ENCODE measurements around the gene TOX2. TPM values are rescaled to one million over a fixed set of nuclear protein-coding genes. Genes with fewer than 3 reads are reported as not detected.

TOX2 gene
- total RNA-seq, 1 experiment from 2014 or later: not detected

DNA sequence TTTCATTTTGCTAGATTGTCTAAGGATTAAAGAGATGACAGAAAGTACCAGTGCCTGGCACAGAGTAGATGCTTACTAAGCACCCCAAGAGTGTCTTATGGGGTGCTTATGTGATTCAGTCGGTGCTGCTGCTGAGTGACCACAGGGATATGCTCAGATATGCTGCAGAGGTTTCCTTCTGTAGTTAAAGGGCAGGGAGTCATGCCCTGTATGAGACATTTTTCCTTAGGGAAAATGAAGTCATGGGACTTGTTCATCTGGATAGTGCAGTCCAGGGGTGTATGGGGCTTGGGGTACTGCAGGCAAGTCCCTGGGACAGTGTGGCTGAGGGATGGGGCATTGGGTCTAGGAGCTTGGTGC is 25.1 kb downstream of the TOX2 start:
- no peaks in the 10 kb centered on the region for H3K36me3 Mint-ChIP-seq (ENCODE audit: insufficient read depth, unreplicated experiment)
- no peak for DNase-seq
- no peak overlapping the region for H3K27ac Mint-ChIP-seq (ENCODE audit: unreplicated experiment)
- BruUV-seq (replicated peaks): no TSS peak
- CTCF ChIA-PET: no interaction called here
- H3K4me3 Mint-ChIP-seq (ENCODE audit: unreplicated experiment): no peak overlapping the region
- Histone ChIP-seq H3K4me3 (ENCODE audit: low read depth, low read length) (no peak overlapping the region), H3K36me3 (ENCODE audit: control insufficient read depth, insufficient read depth, low read length) (no peaks in the 10 kb centered on the region), H3K4me1 (no peaks in the 10 kb centered on the region), H3K9me3 (no peaks in the 10 kb centered on the region), H3K27me3 (replicated peaks; ENCODE audit: control insufficient read depth, insufficient read depth, low read length) (peaks cover 2% of the 10 kb centered on the region)
- no peaks in the 10 kb centered on the region for H3K4me1 Mint-ChIP-seq (ENCODE audit: low read depth, unreplicated experiment)
- intact Hi-C loops (cut with micrococcal nuclease; ENCODE audit: unreplicated experiment): no loop called here
- H3K9me3 Mint-ChIP-seq (ENCODE audit: unreplicated experiment): no peaks in the 10 kb centered on the region
- H3K27me3 Mint-ChIP-seq (ENCODE audit: insufficient read depth, unreplicated experiment): peaks cover 14% of the 10 kb centered on the region
- POLR2A ChIA-PET: no interaction called here
- TF ChIP-seq CTCF (IDR thresholded peaks at IDR 0.05; ENCODE audit: insufficient read depth in 1 of 2, low read depth in 1 of 2, low read length in 1 of 2, severe bottlenecking in 1 of 2, unreplicated experiment in 1 of 2): no peak

DNA sequence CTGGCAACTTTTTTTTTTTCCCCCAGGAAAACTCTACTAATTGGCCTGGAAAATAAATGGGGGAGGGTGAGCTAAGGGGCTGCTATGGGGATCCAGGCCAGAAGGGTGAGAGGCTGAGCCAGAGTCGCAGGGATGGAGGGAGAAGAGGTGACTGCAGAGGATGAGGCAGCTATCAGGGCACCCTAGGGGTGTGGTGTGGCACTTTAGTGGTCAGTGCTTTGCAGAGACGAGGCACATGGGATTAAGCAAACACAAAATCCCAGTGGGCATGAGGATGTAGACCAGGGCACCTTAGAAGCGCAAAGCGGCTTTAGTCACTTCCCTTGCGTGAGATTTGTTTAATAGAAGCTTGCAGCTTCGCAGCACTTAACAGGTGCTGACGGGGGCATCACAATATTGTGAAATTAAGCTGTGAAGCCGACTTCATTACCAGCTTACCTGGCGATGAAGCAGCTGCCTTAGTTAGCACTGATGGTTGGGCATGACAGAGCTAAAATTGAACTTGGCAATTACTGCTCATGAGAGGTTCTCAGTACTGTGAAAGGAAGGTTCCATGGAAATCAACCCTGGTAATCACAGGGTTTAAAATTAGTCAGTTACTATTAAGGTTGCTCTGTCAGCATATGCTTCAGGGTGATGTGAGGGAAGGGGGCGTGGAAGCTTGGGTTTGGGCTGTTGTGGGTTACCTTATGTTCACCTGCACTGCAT is 26.0 kb downstream of the TOX2 start:
- intact Hi-C loops (cut with micrococcal nuclease; ENCODE audit: unreplicated experiment): no loop called here
- Histone ChIP-seq H3K4me3 (ENCODE audit: low read depth, low read length) (no peak overlapping the region), H3K36me3 (ENCODE audit: control insufficient read depth, insufficient read depth, low read length) (no peaks in the 10 kb centered on the region), H3K27me3 (replicated peaks; ENCODE audit: control insufficient read depth, insufficient read depth, low read length) (peaks cover 2% of the 10 kb centered on the region; the same call in 1 of the 2 replicates), H3K4me1 (no peaks in the 10 kb centered on the region), H3K9me3 (no peaks in the 10 kb centered on the region)
- no peaks in the 10 kb centered on the region for H3K4me1 Mint-ChIP-seq (ENCODE audit: low read depth, unreplicated experiment)
- TF ChIP-seq CTCF (IDR thresholded peaks at IDR 0.05; ENCODE audit: insufficient read depth in 1 of 2, low read depth in 1 of 2, low read length in 1 of 2, severe bottlenecking in 1 of 2, unreplicated experiment in 1 of 2): no peak
- no TSS peak for BruUV-seq (replicated peaks)
- H3K4me3 Mint-ChIP-seq (ENCODE audit: unreplicated experiment): no peak overlapping the region
- CTCF ChIA-PET: interaction anchor here (0.7 kb wide), 1 partner anchor 92 kb away, joined by 5 read pairs; no protein-coding TSS in a partner anchor
- no peaks in the 10 kb centered on the region for H3K36me3 Mint-ChIP-seq (ENCODE audit: insufficient read depth, unreplicated experiment)
- H3K27ac Mint-ChIP-seq (ENCODE audit: unreplicated experiment): no peak overlapping the region
- H3K27me3 Mint-ChIP-seq (ENCODE audit: insufficient read depth, unreplicated experiment): peaks cover 19% of the 10 kb centered on the region
- POLR2A ChIA-PET: no interaction called here
- no peaks in the 10 kb centered on the region for H3K9me3 Mint-ChIP-seq (ENCODE audit: unreplicated experiment)
- no peak for DNase-seq

GRCh38 chr20:43941476-43942200 is 27.0 kb downstream of the TOX2 start:
- Mint-ChIP-seq H3K36me3 (ENCODE audit: insufficient read depth, unreplicated experiment) (no peaks in the 10 kb centered on the region), H3K4me3 (ENCODE audit: unreplicated experiment) (no peak overlapping the region), H3K27me3 (ENCODE audit: insufficient read depth, unreplicated experiment) (peaks cover 25% of the 10 kb centered on the region), H3K27ac (ENCODE audit: unreplicated experiment) (no peak overlapping the region), H3K9me3 (ENCODE audit: unreplicated experiment) (no peaks in the 10 kb centered on the region), H3K4me1 (ENCODE audit: low read depth, unreplicated experiment) (no peaks in the 10 kb centered on the region)
- ChIA-PET CTCF (no interaction called here), POLR2A (no interaction called here)
- Histone ChIP-seq H3K36me3 (ENCODE audit: control insufficient read depth, insufficient read depth, low read length) (no peaks in the 10 kb centered on the region), H3K4me3 (ENCODE audit: low read depth, low read length) (no peak overlapping the region), H3K4me1 (no peaks in the 10 kb centered on the region), H3K9me3 (no peaks in the 10 kb centered on the region), H3K27me3 (replicated peaks; ENCODE audit: control insufficient read depth, insufficient read depth, low read length) (peaks cover 2% of the 10 kb centered on the region; the same call in 1 of the 2 replicates)
- TF ChIP-seq CTCF (IDR thresholded peaks at IDR 0.05; ENCODE audit: insufficient read depth in 1 of 2, low read depth in 1 of 2, low read length in 1 of 2, severe bottlenecking in 1 of 2, unreplicated experiment in 1 of 2): no peak
- intact Hi-C loops (cut with micrococcal nuclease; ENCODE audit: unreplicated experiment): no loop called here
- no peak for DNase-seq
- no TSS peak for BruUV-seq (replicated peaks)

All from Caco-2 (cell line).